GM23338 (cell line): ENCODE data around the gene BCL2L14. TPM values are rescaled to one million over a fixed set of nuclear protein-coding genes. Genes with fewer than 3 reads are reported as not detected.

Source experiments
- ATAC-seq: fragments of 200-7000 bp; cut with Tn5 transposase; 3 replicates; pipeline ENCODE4 v1.9.1; 2020
- DNase-seq: peaks from one replicate; pipeline ENCODE4 v3.0.0-alpha.2; 2015; ENCODE audit warnings: low spot score
- H2AFZ ChIP-seq: fragments of 200-600 bp; sonication (generic); 2 replicates; pipeline ENCODE4 v1.8.0; 2016; ENCODE audit warnings: antibody characterized with exemption, mild to moderate bottlenecking, moderate library complexity
- H3F3A ChIP-seq: fragments of 200-600 bp; sonication (generic); replicated peaks from 2 replicates; pipeline ENCODE4 v1.8.0; 2017; ENCODE audit warnings: antibody characterized with exemption, mixed run types, low read depth
- H3K27ac ChIP-seq: fragments of 200-600 bp; sonication (generic); 2 replicates; pipeline ENCODE4 v1.6.1; 2016; ENCODE audit warnings: low read depth
- H3K27me3 ChIP-seq: fragments of 200-600 bp; sonication (generic); 2 replicates; pipeline ENCODE4 v1.8.0; 2016; ENCODE audit warnings: mild to moderate bottlenecking, mixed run types, moderate library complexity; ENCODE audit not compliant: insufficient read depth
- H3K36me3 ChIP-seq: fragments of 200-600 bp; sonication (generic); 2 replicates; pipeline ENCODE4 v1.8.0; 2016; ENCODE audit warnings: mild to moderate bottlenecking; ENCODE audit not compliant: insufficient read depth
- H3K4me1 ChIP-seq: fragments of 200-600 bp; sonication (generic); 2 replicates; pipeline ENCODE4 v1.8.0; 2016; ENCODE audit warnings: mild to moderate bottlenecking, moderate library complexity; ENCODE audit not compliant: insufficient read depth
- H3K4me2 ChIP-seq: fragments of 200-600 bp; sonication (generic); 2 replicates; pipeline ENCODE4 v1.7.1; 2017; ENCODE audit warnings: mixed run types
- H3K4me3 ChIP-seq: fragments of 200-600 bp; sonication (generic); 2 replicates; pipeline ENCODE4 v1.6.1; 2016; ENCODE audit warnings: mixed run types
- H3K79me2 ChIP-seq: fragments of 200-600 bp; sonication (generic); replicated peaks from 2 replicates; pipeline ENCODE4 v1.8.0; 2017; ENCODE audit warnings: mild to moderate bottlenecking; ENCODE audit not compliant: insufficient read depth
- H3K9me2 ChIP-seq: fragments of 200-600 bp; sonication (generic); 2 replicates; pipeline ENCODE4 v1.8.0; 2017; ENCODE audit not compliant: insufficient read depth
- H4K20me1 ChIP-seq: fragments of 200-600 bp; sonication (generic); replicated peaks from 2 replicates; pipeline ENCODE4 v1.8.0; 2017; ENCODE audit warnings: mild to moderate bottlenecking; ENCODE audit not compliant: insufficient read depth
- H3K27ac Mint-ChIP-seq: 2 replicates; pipeline ENCODE4 v1.8.0; 2020; ENCODE audit warnings: inconsistent platforms, mild to moderate bottlenecking, moderate library complexity, mixed read lengths
- H3K27me3 Mint-ChIP-seq: 3 replicates; pipeline ENCODE4 v1.8.0; 2022; ENCODE audit warnings: low read depth, mild to moderate bottlenecking, moderate library complexity, mixed read lengths, inconsistent platforms; ENCODE audit not compliant: insufficient read depth, poor library complexity
- H3K36me3 Mint-ChIP-seq: 3 replicates; pipeline ENCODE4 v1.8.0; 2021; ENCODE audit warnings: low read depth, mild to moderate bottlenecking, inconsistent platforms, moderate library complexity, mixed read lengths
- H3K4me1 Mint-ChIP-seq: 3 replicates; pipeline ENCODE4 v1.8.0; 2020; ENCODE audit warnings: mild to moderate bottlenecking, inconsistent platforms, mixed read lengths
- H3K4me3 Mint-ChIP-seq: 3 replicates; pipeline ENCODE4 v1.8.0; 2021; ENCODE audit warnings: moderate library complexity, mild to moderate bottlenecking, inconsistent platforms, mixed read lengths
- H3K9me3 Mint-ChIP-seq: 3 replicates; pipeline ENCODE4 v1.8.0; 2020; ENCODE audit warnings: moderate library complexity, mild to moderate bottlenecking, inconsistent platforms, mixed read lengths
- CREB1 ChIP-seq: fragments of 250-450 bp; sonication (Bioruptor Pico); IDR thresholded peaks from 2 replicates; pipeline ENCODE4 v1.5.0; 2020; ENCODE audit warnings: low read depth, mild to moderate bottlenecking, moderate library complexity
- POLR2AphosphoS5 ChIP-seq: IDR thresholded peaks from 2 replicates; pipeline ENCODE4 v1.6.1; 2016; ENCODE audit warnings: antibody characterized with exemption, low read depth
- REST ChIP-seq: IDR thresholded peaks from one replicate; pipeline ENCODE4 v1.6.1; 2018; ENCODE audit warnings: antibody characterized with exemption; ENCODE audit not compliant: unreplicated experiment
- ZNF114 ChIP-seq: fragments of 250-450 bp; sonication (Bioruptor Pico); IDR thresholded peaks from 2 replicates; pipeline ENCODE4 v1.5.0; 2020; ENCODE audit warnings: mild to moderate bottlenecking, moderate library complexity
- ZNF331 ChIP-seq: fragments of 250-450 bp; sonication (Bioruptor Pico); IDR thresholded peaks from 2 replicates; pipeline ENCODE4 v1.5.0; 2020; ENCODE audit warnings: low read depth, mild to moderate bottlenecking, moderate library complexity
- polyA plus RNA-seq: library from polyadenylated mRNA; unstranded; fragments of >200 nt; fragmentation: Nextera tagmentation; extraction: Ambion mirVana; gene quantifications from 2 replicates; pipeline ENCODE4 v1.2.1, GENCODE V29; 2016
- total RNA-seq: library from RNA; depleted of rRNA; stranded (reverse); fragments of >200 nt; shearing (Covaris generic); gene quantifications from 2 replicates; pipeline ENCODE4 v1.2.3, GENCODE V29; 2014
- TF ChIP-seq, protein P1 (sequence below): fragments of 250-450 bp; sonication (Bioruptor Pico); IDR thresholded peaks from 2 replicates; pipeline ENCODE4 v1.5.0; 2020; ENCODE audit warnings: mild to moderate bottlenecking, moderate library complexity
- TF ChIP-seq, protein P2 (sequence below), 2 experiments: fragments of 200-600 bp in 1 of 2; sonication (generic) in 1 of 2; conservative IDR thresholded peaks; 2 replicates each; pipeline versions ENCODE4 v1.5.1 to v1.6.1; 2016 to 2017; ENCODE audit warnings: antibody characterized with exemption in 2 of 2, low read depth in 2 of 2, mild to moderate bottlenecking in 2 of 2, moderate library complexity in 1 of 2

Gene BCL2L14
- total and polyA plus RNA-seq, 2 experiments from 2014 or later = 2.1 to 2.7 TPM

GRCh38 chr12:12051668-12052067 is 19.1 kb upstream of the BCL2L14 start (continued):
- TF ChIP-seq, protein P1, sequence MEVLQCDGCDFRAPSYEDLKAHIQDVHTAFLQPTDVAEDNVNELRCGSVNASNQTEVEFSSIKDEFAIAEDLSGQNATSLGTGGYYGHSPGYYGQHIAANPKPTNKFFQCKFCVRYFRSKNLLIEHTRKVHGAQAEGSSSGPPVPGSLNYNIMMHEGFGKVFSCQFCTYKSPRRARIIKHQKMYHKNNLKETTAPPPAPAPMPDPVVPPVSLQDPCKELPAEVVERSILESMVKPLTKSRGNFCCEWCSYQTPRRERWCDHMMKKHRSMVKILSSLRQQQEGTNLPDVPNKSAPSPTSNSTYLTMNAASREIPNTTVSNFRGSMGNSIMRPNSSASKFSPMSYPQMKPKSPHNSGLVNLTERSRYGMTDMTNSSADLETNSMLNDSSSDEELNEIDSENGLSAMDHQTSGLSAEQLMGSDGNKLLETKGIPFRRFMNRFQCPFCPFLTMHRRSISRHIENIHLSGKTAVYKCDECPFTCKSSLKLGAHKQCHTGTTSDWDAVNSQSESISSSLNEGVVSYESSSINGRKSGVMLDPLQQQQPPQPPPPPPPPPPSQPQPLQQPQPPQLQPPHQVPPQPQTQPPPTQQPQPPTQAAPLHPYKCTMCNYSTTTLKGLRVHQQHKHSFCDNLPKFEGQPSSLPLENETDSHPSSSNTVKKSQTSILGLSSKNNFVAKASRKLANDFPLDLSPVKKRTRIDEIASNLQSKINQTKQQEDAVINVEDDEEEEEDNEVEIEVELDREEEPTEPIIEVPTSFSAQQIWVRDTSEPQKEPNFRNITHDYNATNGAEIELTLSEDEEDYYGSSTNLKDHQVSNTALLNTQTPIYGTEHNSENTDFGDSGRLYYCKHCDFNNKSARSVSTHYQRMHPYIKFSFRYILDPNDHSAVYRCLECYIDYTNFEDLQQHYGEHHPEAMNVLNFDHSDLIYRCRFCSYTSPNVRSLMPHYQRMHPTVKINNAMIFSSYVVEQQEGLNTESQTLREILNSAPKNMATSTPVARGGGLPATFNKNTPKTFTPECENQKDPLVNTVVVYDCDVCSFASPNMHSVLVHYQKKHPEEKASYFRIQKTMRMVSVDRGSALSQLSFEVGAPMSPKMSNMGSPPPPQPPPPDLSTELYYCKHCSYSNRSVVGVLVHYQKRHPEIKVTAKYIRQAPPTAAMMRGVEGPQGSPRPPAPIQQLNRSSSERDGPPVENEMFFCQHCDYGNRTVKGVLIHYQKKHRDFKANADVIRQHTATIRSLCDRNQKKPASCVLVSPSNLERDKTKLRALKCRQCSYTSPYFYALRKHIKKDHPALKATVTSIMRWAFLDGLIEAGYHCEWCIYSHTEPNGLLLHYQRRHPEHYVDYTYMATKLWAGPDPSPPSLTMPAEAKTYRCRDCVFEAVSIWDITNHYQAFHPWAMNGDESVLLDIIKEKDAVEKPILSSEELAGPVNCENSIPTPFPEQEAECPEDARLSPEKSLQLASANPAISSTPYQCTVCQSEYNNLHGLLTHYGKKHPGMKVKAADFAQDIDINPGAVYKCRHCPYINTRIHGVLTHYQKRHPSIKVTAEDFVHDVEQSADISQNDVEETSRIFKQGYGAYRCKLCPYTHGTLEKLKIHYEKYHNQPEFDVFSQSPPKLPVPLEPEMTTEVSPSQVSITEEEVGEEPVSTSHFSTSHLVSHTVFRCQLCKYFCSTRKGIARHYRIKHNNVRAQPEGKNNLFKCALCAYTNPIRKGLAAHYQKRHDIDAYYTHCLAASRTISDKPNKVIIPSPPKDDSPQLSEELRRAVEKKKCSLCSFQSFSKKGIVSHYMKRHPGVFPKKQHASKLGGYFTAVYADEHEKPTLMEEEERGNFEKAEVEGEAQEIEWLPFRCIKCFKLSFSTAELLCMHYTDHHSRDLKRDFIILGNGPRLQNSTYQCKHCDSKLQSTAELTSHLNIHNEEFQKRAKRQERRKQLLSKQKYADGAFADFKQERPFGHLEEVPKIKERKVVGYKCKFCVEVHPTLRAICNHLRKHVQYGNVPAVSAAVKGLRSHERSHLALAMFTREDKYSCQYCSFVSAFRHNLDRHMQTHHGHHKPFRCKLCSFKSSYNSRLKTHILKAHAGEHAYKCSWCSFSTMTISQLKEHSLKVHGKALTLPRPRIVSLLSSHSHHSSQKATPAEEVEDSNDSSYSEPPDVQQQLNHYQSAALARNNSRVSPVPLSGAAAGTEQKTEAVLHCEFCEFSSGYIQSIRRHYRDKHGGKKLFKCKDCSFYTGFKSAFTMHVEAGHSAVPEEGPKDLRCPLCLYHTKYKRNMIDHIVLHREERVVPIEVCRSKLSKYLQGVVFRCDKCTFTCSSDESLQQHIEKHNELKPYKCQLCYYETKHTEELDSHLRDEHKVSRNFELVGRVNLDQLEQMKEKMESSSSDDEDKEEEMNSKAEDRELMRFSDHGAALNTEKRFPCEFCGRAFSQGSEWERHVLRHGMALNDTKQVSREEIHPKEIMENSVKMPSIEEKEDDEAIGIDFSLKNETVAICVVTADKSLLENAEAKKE = no peak

- H3K27ac ChIP-seq = no peak overlapping the region; the same call in 1 of the 2 replicates
- no peaks in the 10 kb centered on the region; the same call in 1 of the 2 replicates for H3K9me2 ChIP-seq
- 0 out of 2 replicates have a peak, but pooled peaks cover 3% of the 10 kb centered on the region for H3F3A ChIP-seq
- H3K27me3 Mint-ChIP-seq = peaks cover 6% of the 10 kb centered on the region
- no peak overlapping the region for H3K4me2 ChIP-seq
- peaks cover 39% of the 10 kb centered on the region for H3K4me1 Mint-ChIP-seq
- H2AFZ ChIP-seq = peak overlapping the region; percentile 58
- no peaks in the 10 kb centered on the region for H3K36me3 ChIP-seq
- ATAC-seq (no peak), DNase-seq (no peak)
- H3K27ac Mint-ChIP-seq = no peak overlapping the region
- no peaks in the 10 kb centered on the region for H4K20me1 ChIP-seq
- H3K36me3 Mint-ChIP-seq = peaks cover 4% of the 10 kb centered on the region; the same call in 2 of the 3 replicates
- H3K4me3 Mint-ChIP-seq = no peak overlapping the region
- H3K27me3 ChIP-seq = no peaks in the 10 kb centered on the region
- no peak for TF ChIP-seq ZNF331 (CRISPR knock-in tag)
- TF ChIP-seq REST = no peak
- no peak for TF ChIP-seq POLR2AphosphoS5
- TF ChIP-seq, protein P2, sequence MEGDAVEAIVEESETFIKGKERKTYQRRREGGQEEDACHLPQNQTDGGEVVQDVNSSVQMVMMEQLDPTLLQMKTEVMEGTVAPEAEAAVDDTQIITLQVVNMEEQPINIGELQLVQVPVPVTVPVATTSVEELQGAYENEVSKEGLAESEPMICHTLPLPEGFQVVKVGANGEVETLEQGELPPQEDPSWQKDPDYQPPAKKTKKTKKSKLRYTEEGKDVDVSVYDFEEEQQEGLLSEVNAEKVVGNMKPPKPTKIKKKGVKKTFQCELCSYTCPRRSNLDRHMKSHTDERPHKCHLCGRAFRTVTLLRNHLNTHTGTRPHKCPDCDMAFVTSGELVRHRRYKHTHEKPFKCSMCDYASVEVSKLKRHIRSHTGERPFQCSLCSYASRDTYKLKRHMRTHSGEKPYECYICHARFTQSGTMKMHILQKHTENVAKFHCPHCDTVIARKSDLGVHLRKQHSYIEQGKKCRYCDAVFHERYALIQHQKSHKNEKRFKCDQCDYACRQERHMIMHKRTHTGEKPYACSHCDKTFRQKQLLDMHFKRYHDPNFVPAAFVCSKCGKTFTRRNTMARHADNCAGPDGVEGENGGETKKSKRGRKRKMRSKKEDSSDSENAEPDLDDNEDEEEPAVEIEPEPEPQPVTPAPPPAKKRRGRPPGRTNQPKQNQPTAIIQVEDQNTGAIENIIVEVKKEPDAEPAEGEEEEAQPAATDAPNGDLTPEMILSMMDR (conservative IDR thresholded peaks at IDR 0.05; ENCODE audit: low read depth in 2 of 2) = no peak
- TF ChIP-seq CREB1 (CRISPR knock-in tag) = no peak
- TF ChIP-seq ZNF114 (CRISPR knock-in tag) = no peak
- no peaks in the 10 kb centered on the region for H3K79me2 ChIP-seq
- peaks cover 23% of the 10 kb centered on the region for H3K4me1 ChIP-seq
- no peaks in the 10 kb centered on the region; the same call in 1 of the 3 replicates for H3K9me3 Mint-ChIP-seq
- no peak overlapping the region for H3K4me3 ChIP-seq
These were observed 15.7 kb upstream of the BCL2L14 start for GRCh38 chr12:12054993-12055392.
